OCI-LY7 (cell line): ENCODE data around the gene GRM4. TPM values are rescaled to one million over a fixed set of nuclear protein-coding genes. Genes with fewer than 3 reads are reported as not detected.

Experiments used
- BruUV-seq: library from RNA; stranded (reverse); fragments of 400-500 nt; replicated peaks from 2 replicates; lab custom pipeline; 2021; lab: Mats Ljungman, UMichigan
- CTCF ChIA-PET: fragments of 300-600 bp; sonication (Branson Sonifier 250); formaldehyde crosslinking; loops from one replicate; lab custom pipeline; 2022; ENCODE audit warnings: antibody characterized with exemption; ENCODE audit not compliant: unreplicated experiment; lab: Charles Lee
- POLR2A ChIA-PET: fragments of 300-600 bp; sonication (Branson Sonifier 250); formaldehyde crosslinking; loops from one replicate; lab custom pipeline; 2022; ENCODE audit warnings: antibody characterized with exemption; lab: Charles Lee
- DNase-seq: peaks from one replicate; pipeline ENCODE4 v3.0.0-alpha.2; 2015; ENCODE audit warnings: low spot score
- H2AFZ ChIP-seq: fragments of 200-600 bp; sonication (generic), shearing (Covaris generic); 2 replicates; pipeline ENCODE4 v1.6.1; 2014; ENCODE audit warnings: mild to moderate bottlenecking, antibody characterized with exemption, low read length, moderate library complexity
- H3K27ac ChIP-seq: fragments of 200-600 bp; sonication (generic); 2 replicates; pipeline ENCODE4 v1.5.1; 2014; ENCODE audit warnings: mixed run types, low read depth, mild to moderate bottlenecking, moderate library complexity, low read length, inconsistent platforms; ENCODE audit not compliant: poor library complexity, severe bottlenecking
- H3K36me3 ChIP-seq: fragments of 200-600 bp; sonication (generic); 2 replicates; pipeline ENCODE4 v1.6.1; 2014; ENCODE audit warnings: mild to moderate bottlenecking, antibody characterized with exemption, low read length, moderate library complexity, mixed read lengths; ENCODE audit not compliant: insufficient read depth
- H3K4me1 ChIP-seq: fragments of 200-600 bp; sonication (generic); 2 replicates; pipeline ENCODE4 v1.5.1; 2014; ENCODE audit warnings: mild to moderate bottlenecking, low read length; ENCODE audit not compliant: insufficient read depth, poor library complexity, severe bottlenecking
- H3K4me2 ChIP-seq: fragments of 200-600 bp; sonication (generic); 2 replicates; pipeline ENCODE4 v1.6.1; 2014; ENCODE audit warnings: mild to moderate bottlenecking, low read length
- H3K4me3 ChIP-seq: fragments of 200-600 bp; sonication (generic); 2 replicates; pipeline ENCODE4 v1.5.1; 2014; ENCODE audit warnings: mild to moderate bottlenecking, low read depth, low read length; ENCODE audit not compliant: poor library complexity, severe bottlenecking
- H3K79me2 ChIP-seq: fragments of 200-600 bp; sonication (generic); 2 replicates; pipeline ENCODE4 v1.6.1; 2016; ENCODE audit warnings: low read depth, mild to moderate bottlenecking, low read length, moderate library complexity, mixed read lengths; ENCODE audit not compliant: insufficient read depth
- H3K9me2 ChIP-seq: fragments of 200-600 bp; sonication (generic); 2 replicates; pipeline ENCODE4 v1.6.1; 2016; ENCODE audit warnings: mild to moderate bottlenecking, low read length, mixed read lengths; ENCODE audit not compliant: insufficient read depth
- H3K9me3 ChIP-seq: fragments of 200-600 bp; sonication (generic); 2 replicates; pipeline ENCODE4 v1.6.1; 2014; ENCODE audit warnings: mild to moderate bottlenecking, mixed run types, low read length, mixed read lengths
- H4K20me1 ChIP-seq: fragments of 200-600 bp; sonication (generic); 2 replicates; pipeline ENCODE4 v1.6.1; 2014; ENCODE audit warnings: mild to moderate bottlenecking, antibody characterized with exemption, low read length, moderate library complexity, mixed read lengths; ENCODE audit not compliant: insufficient read depth
- CTCF ChIP-seq: fragments of 200-600 bp; sonication (generic); conservative IDR thresholded peaks from 2 replicates; pipeline ENCODE4 v1.5.1; 2014; ENCODE audit warnings: mild to moderate bottlenecking, antibody characterized with exemption, low read length, moderate library complexity, mixed read lengths
- EZH2phosphoT487 ChIP-seq: fragments of 200-600 bp; sonication (generic); IDR thresholded peaks from 2 replicates; pipeline ENCODE4 v1.6.1; 2018; ENCODE audit warnings: low read depth, borderline replicate concordance, mild to moderate bottlenecking, mixed run types, antibody characterized with exemption, low read length, moderate library complexity, mixed read lengths
- intact Hi-C: fragments of 100-400 bp; cut with micrococcal nuclease; formaldehyde crosslinking; loops from one replicate; pipeline ENCODE4 v1.10.0; 2022; ENCODE audit not compliant: unreplicated experiment
- total RNA-seq, 2 experiments: library from RNA; depleted of rRNA in 1 of 2; stranded (reverse); fragments of >200 nt in 1 of 2; shearing (Covaris generic) in 1 of 2; gene quantifications; 2 replicates each; pipeline ENCODE4 v1.2.3, GENCODE V29; 2014 to 2022

Gene GRM4
- total RNA-seq, 2 experiments from 2014 or later: 0.73 to 1.3 TPM

- BruUV-seq: no TSS peak
- no peak overlapping the region for H2AFZ ChIP-seq
- no peak overlapping the region for H3K27ac ChIP-seq
- H4K20me1 ChIP-seq: no peaks in the 10 kb centered on the region
- CTCF ChIA-PET: interaction anchor here (0.5 kb wide), 1 partner anchor 631 kb away, joined by 4 read pairs; no protein-coding TSS in a partner anchor
- TF ChIP-seq EZH2phosphoT487 (no peak), CTCF (no peak)
- intact Hi-C loops: no loop called here
- no peak overlapping the region for H3K4me3 ChIP-seq
- POLR2A ChIA-PET: no interaction called here
- H3K4me1 ChIP-seq: peaks cover 41% of the 10 kb centered on the region
- no peaks in the 10 kb centered on the region for H3K9me2 ChIP-seq
- H3K9me3 ChIP-seq: no peaks in the 10 kb centered on the region
- H3K79me2 ChIP-seq: no peaks in the 10 kb centered on the region
- H3K36me3 ChIP-seq: no peaks in the 10 kb centered on the region
- no peak overlapping the region for H3K4me2 ChIP-seq
- no peak for DNase-seq
Observed at GRCh38 chr6:34149452-34149810, 3.5 kb upstream of the GRM4 start.

GRCh38 chr6:34148631-34149451 is 3.0 kb upstream of the GRM4 start:
- BruUV-seq: no TSS peak
- POLR2A ChIA-PET: no interaction called here
- H2AFZ ChIP-seq: peak overlapping the region; percentile 51

More at GRCh38 chr6:34148631-34149451, 3.0 kb upstream of the GRM4 start:
- no peak for TF ChIP-seq EZH2phosphoT487
- TF ChIP-seq CTCF: no peak
- peaks cover 38% of the 10 kb centered on the region for H3K4me1 ChIP-seq
- no peak overlapping the region for H3K4me3 ChIP-seq
- H3K9me3 ChIP-seq: no peaks in the 10 kb centered on the region
- H3K36me3 ChIP-seq: no peaks in the 10 kb centered on the region
- peak overlapping the region; percentile 52 for H3K27ac ChIP-seq
- H4K20me1 ChIP-seq: no peaks in the 10 kb centered on the region
- CTCF ChIA-PET: interaction anchor here (0.5 kb wide), 1 partner anchor 631 kb away, joined by 4 read pairs; no protein-coding TSS in a partner anchor
- H3K4me2 ChIP-seq: peak overlapping the region; percentile 43; the same call in 1 of the 2 replicates
- no peaks in the 10 kb centered on the region for H3K79me2 ChIP-seq
- intact Hi-C loops: no loop called here
- no peaks in the 10 kb centered on the region for H3K9me2 ChIP-seq
- DNase-seq: no peak
